ENCODE data around the gene GRIN2A.

GRCh38 chr16:10141671-10142070 is 40.6 kb downstream of the GRIN2A start:
- TF ChIP-seq RAD21 (conservative IDR thresholded peaks at IDR 0.05) (no peak), CTCF (IDR thresholded peaks at IDR 0.05; ENCODE audit: poor library complexity, severe bottlenecking) (no peak), POLR2AphosphoS5 (IDR thresholded peaks at IDR 0.05) (no peak)
